Subcutaneous abdominal adipose tissue (tissue), 5 donors: ENCODE data around the gene F8.

Experiments
- H3K27ac ChIP-seq: one replicate; pipeline ENCODE4 v1.7.0; 2013; ENCODE audit warnings: low read depth, mild to moderate bottlenecking, inconsistent platforms, low read length, moderate library complexity
- H3K27me3 ChIP-seq, 5 donors: one replicate each; pipeline ENCODE4 v1.7.0; 2013; ENCODE audit warnings: low read length in 5 of 5, inconsistent platforms in 1 of 5; ENCODE audit not compliant: control insufficient read depth in 5 of 5, insufficient read depth in 4 of 5
- H3K36me3 ChIP-seq, 5 donors: one replicate each; pipeline ENCODE4 v1.7.0; 2013; ENCODE audit warnings: low read length in 5 of 5; ENCODE audit not compliant: control insufficient read depth in 5 of 5, insufficient read depth in 5 of 5
- H3K4me1 ChIP-seq, 5 donors: one replicate each; pipeline ENCODE4 v1.7.0; 2013; ENCODE audit warnings: low read length in 5 of 5, mild to moderate bottlenecking in 3 of 5, moderate library complexity in 1 of 5; ENCODE audit not compliant: control insufficient read depth in 5 of 5, insufficient read depth in 5 of 5
- H3K4me3 ChIP-seq, 5 donors: one replicate each; pipeline ENCODE4 v1.7.0; 2013; ENCODE audit warnings: low read length in 5 of 5, low read depth in 1 of 5
- H3K9ac ChIP-seq, 5 donors: one replicate each; pipeline ENCODE4 v1.7.0; 2013; ENCODE audit warnings: low read length in 5 of 5, mild to moderate bottlenecking in 4 of 5, moderate library complexity in 3 of 5
- H3K9me3 ChIP-seq, 5 donors: one replicate each; pipeline ENCODE4 v1.7.0; 2013; ENCODE audit warnings: low read length in 5 of 5; ENCODE audit not compliant: control insufficient read depth in 5 of 5
- donor health status: healthy.
- donor health status: healthy.
- donor health status: healthy.
- donor health status: healthy.
- donor health status: healthy.

Gene F8

GRCh38 chrX:155035688-155036087, 13.2 kb upstream of the F8 start:
- Histone ChIP-seq H3K9ac (no peak overlapping the region), H3K27me3 (no peaks in the 10 kb centered on the region), H3K36me3 (peaks cover 0 to 13% (median 5%) of the 10 kb centered on the region in 5 donors), H3K4me1 (no peaks in the 10 kb centered on the region), H3K27ac (no peak overlapping the region), H3K4me3 (no peak overlapping the region), H3K9me3 (peaks cover 0 to 10% (median 4%) of the 10 kb centered on the region in 5 donors)

GRCh38 chrX:155031657-155032056, 9.1 kb upstream of the F8 start:
- Histone ChIP-seq H3K9ac (no peak overlapping the region), H3K27ac (no peak overlapping the region), H3K9me3 (peaks cover 0 to 10% (median 4%) of the 10 kb centered on the region in 5 donors), H3K4me1 (peaks cover 0 to 11% (median 5%) of the 10 kb centered on the region in 5 donors), H3K36me3 (peaks cover 0 to 13% (median 5%) of the 10 kb centered on the region in 5 donors), H3K27me3 (no peaks in the 10 kb centered on the region), H3K4me3 (no peak overlapping the region)

GRCh38 chrX:155028877-155029291, 6.4 kb upstream of the F8 start:
- Histone ChIP-seq H3K4me1 (peaks cover 0 to 11% (median 5%) of the 10 kb centered on the region in 5 donors), H3K9ac (no peak overlapping the region), H3K36me3 (peaks cover 0 to 1% (median 0%) of the 10 kb centered on the region in 5 donors), H3K4me3 (no peak overlapping the region), H3K9me3 (no peaks in the 10 kb centered on the region), H3K27me3 (no peaks in the 10 kb centered on the region), H3K27ac (peak overlapping the region; percentile 83)

- no peak overlapping the region for H3K9ac ChIP-seq
- peak overlapping the region in 4 of 5 donors; percentile 50 to 81 (median 70) for H3K4me3 ChIP-seq
- peaks cover 0 to 11% (median 5%) of the 10 kb centered on the region in 5 donors for H3K4me1 ChIP-seq
- H3K9me3 ChIP-seq: no peaks in the 10 kb centered on the region
- H3K27ac ChIP-seq: peak overlapping the region; percentile 83
- no peaks in the 10 kb centered on the region for H3K36me3 ChIP-seq
- H3K27me3 ChIP-seq: no peaks in the 10 kb centered on the region
These were observed 5.6 kb upstream of the F8 start for GRCh38 chrX:155028129-155028528.

- Histone ChIP-seq H3K9me3 (no peaks in the 10 kb centered on the region), H3K27ac (peak overlapping the region; percentile 83), H3K4me1 (peaks cover 0 to 11% (median 9%) of the 10 kb centered on the region in 5 donors), H3K4me3 (peak overlapping the region; percentile 50 to 81 (median 67)), H3K9ac (peak overlapping the region; percentile 16 to 87 (median 74)), H3K36me3 (no peaks in the 10 kb centered on the region), H3K27me3 (no peaks in the 10 kb centered on the region)
These were observed 5.1 kb upstream of the F8 start for GRCh38 chrX:155027509-155028066.

GRCh38 chrX:155026727-155027508, 4.4 kb upstream of the F8 start, which contains the start of gene FUNDC2:
TSS of gene FUNDC2 (plus strand) at chrX:155026844. CDS start at chrX:155026939, 95 bp downstream.
- peaks cover 0 to 11% (median 9%) of the 10 kb centered on the region in 5 donors for H3K4me1 ChIP-seq
- H3K36me3 ChIP-seq: no peaks in the 10 kb centered on the region
- no peaks in the 10 kb centered on the region for H3K27me3 ChIP-seq
- H3K27ac ChIP-seq: peak within 1 kb of the TSS; percentile 83
- H3K9me3 ChIP-seq: no peaks in the 10 kb centered on the region
- peak within 1 kb of the TSS; percentile 16 to 87 (median 74) for H3K9ac ChIP-seq
- peak within 1 kb of the TSS; percentile 56 to 81 (median 67) for H3K4me3 ChIP-seq

GRCh38 chrX:155026420-155026726, 3.9 kb upstream of the F8 start:
- Histone ChIP-seq H3K27me3 (no peaks in the 10 kb centered on the region), H3K4me1 (peaks cover 0 to 11% (median 9%) of the 10 kb centered on the region in 5 donors), H3K27ac (peak overlapping the region; percentile 83), H3K9ac (peak overlapping the region in 2 of 5 donors; percentile 35 to 59), H3K4me3 (peak overlapping the region in 4 of 5 donors; percentile 53 to 73 (median 62)), H3K9me3 (no peaks in the 10 kb centered on the region), H3K36me3 (no peaks in the 10 kb centered on the region)

- Histone ChIP-seq H3K4me1 (peaks cover 0 to 11% (median 9%) of the 10 kb centered on the region in 5 donors), H3K27ac (no peak overlapping the region), H3K9ac (no peak overlapping the region), H3K9me3 (no peaks in the 10 kb centered on the region), H3K4me3 (no peak overlapping the region), H3K27me3 (no peaks in the 10 kb centered on the region), H3K36me3 (no peaks in the 10 kb centered on the region)
These were observed 1.6 kb upstream of the F8 start for GRCh38 chrX:155023907-155024833.

- H3K9ac ChIP-seq: peak overlapping the region in 1 of 5 donors; percentile 69
- no peaks in the 10 kb centered on the region for H3K9me3 ChIP-seq
- H3K4me3 ChIP-seq: peak overlapping the region in 2 of 5 donors; percentile 45 to 61
- no peak overlapping the region for H3K27ac ChIP-seq
- peaks cover 0 to 6% (median 0%) of the 10 kb centered on the region in 5 donors for H3K4me1 ChIP-seq
- H3K36me3 ChIP-seq: no peaks in the 10 kb centered on the region
- H3K27me3 ChIP-seq: no peaks in the 10 kb centered on the region
These were observed 1.9 kb downstream of the F8 start for GRCh38 chrX:155020591-155020990.
